GM12878 (cell line): ENCODE data around the gene UQCR10. TPM values are rescaled to one million over a fixed set of nuclear protein-coding genes. Genes with fewer than 3 reads are reported as not detected.

ENCODE experiments used
- ATF3 ChIP-seq: IDR thresholded peaks from 2 replicates; pipeline ENCODE4 v1.6.1; 2011; ENCODE audit warnings: low read depth, mild to moderate bottlenecking, low read length, moderate library complexity, borderline replicate concordance; ENCODE audit errors: extremely low read depth
- BACH1 ChIP-seq: fragments of 450-650 bp; IDR thresholded peaks from 2 replicates; pipeline ENCODE4 v1.6.1; 2017; ENCODE audit warnings: mild to moderate bottlenecking, borderline replicate concordance
- BRCA1 ChIP-seq: IDR thresholded peaks from 2 replicates; pipeline ENCODE4 v1.6.1; 2011; ENCODE audit warnings: low read depth, low read length, improper control_type of control experiment
- CBX5 ChIP-seq: sonication (generic); IDR thresholded peaks from 2 replicates; pipeline ENCODE4 v1.6.1; 2016; ENCODE audit warnings: low read depth, moderate library complexity, mild to moderate bottlenecking, inconsistent platforms
- CUX1 ChIP-seq: IDR thresholded peaks from 2 replicates; pipeline ENCODE4 v1.6.1; 2012; ENCODE audit warnings: improper control_type of control experiment, low read depth, low read length; ENCODE audit not compliant: insufficient replicate concordance
- DPF2 ChIP-seq: fragments of 450-650 bp; IDR thresholded peaks from 2 replicates; pipeline ENCODE4 v1.6.1; 2017; ENCODE audit warnings: mild to moderate bottlenecking
- IKZF2 ChIP-seq, 2 experiments: fragments of 450-650 bp; IDR thresholded peaks; 2 replicates each; pipeline ENCODE4 v1.6.1; 2017; ENCODE audit warnings: mild to moderate bottlenecking in 2 of 2, moderate library complexity in 2 of 2
- LARP7 ChIP-seq: fragments of 450-650 bp; IDR thresholded peaks from 2 replicates; pipeline ENCODE4 v1.6.1; 2017; ENCODE audit warnings: mild to moderate bottlenecking
- NFIC ChIP-seq: IDR thresholded peaks from 2 replicates; pipeline ENCODE4 v1.6.1; 2012; ENCODE audit warnings: low read depth, mild to moderate bottlenecking, inconsistent platforms, low read length, moderate library complexity
- TARDBP ChIP-seq: IDR thresholded peaks from 2 replicates; pipeline ENCODE4 v1.6.1; 2016; ENCODE audit warnings: borderline replicate concordance
- ZNF24 ChIP-seq: fragments of 450-650 bp; IDR thresholded peaks from 2 replicates; pipeline ENCODE4 v1.6.1; 2017; ENCODE audit warnings: antibody characterized with exemption, mild to moderate bottlenecking
- ZNF274 ChIP-seq: IDR thresholded peaks from one replicate; pipeline ENCODE4 v1.8.0; 2011; ENCODE audit not compliant: insufficient read length, insufficient read depth
- ZNF592 ChIP-seq: fragments of 450-650 bp; IDR thresholded peaks from 2 replicates; pipeline ENCODE4 v1.6.1; 2017; ENCODE audit warnings: mild to moderate bottlenecking, moderate library complexity
- polyA plus RNA-seq, 11 experiments: library from polyadenylated mRNA; depleted of rRNA in 4 of 11; unstranded in 6 of 11; stranded (reverse) in 5 of 11; fragments of >200 nt; fragmentation: Nextera tagmentation in 4 of 11; fragmentation: Illumina TruSeq in 1 of 11; extraction: Ambion mirVana in 4 of 11; extraction: Trizol in 1 of 11; gene quantifications; 1 replicate in 1 of 11; 2 replicates in 10 of 11; pipeline versions ENCODE4 v1.2.1 to v1.2.3, GENCODE V29; 2011 to 2016; ENCODE audit warnings: inconsistent platforms in 2 of 11, missing spikeins in 2 of 11, low read depth in 1 of 11
- total RNA-seq, 4 experiments: library from RNA; depleted of rRNA in 3 of 4; stranded (reverse); fragments of >200 nt in 3 of 4; fragmentation: Illumina TruSeq in 1 of 4; extraction: Trizol in 1 of 4; gene quantifications; 2 replicates each; pipeline versions ENCODE4 v1.2.1 to v1.2.3, GENCODE V29; 2013 to 2021
- TF ChIP-seq, protein P1 (sequence below): fragments of 150-350 bp; IDR thresholded peaks from 2 replicates; pipeline ENCODE4 v1.6.1; 2016; ENCODE audit warnings: low read depth, low read length
- TF ChIP-seq, protein P2 (sequence below), 3 experiments: IDR thresholded peaks in 2 of 3; conservative IDR thresholded peaks in 1 of 3; 2 replicates each; pipeline ENCODE4 v1.5.1; 2011; ENCODE audit warnings: low read depth in 3 of 3, low read length in 3 of 3, mild to moderate bottlenecking in 3 of 3, control low read depth in 2 of 3, moderate library complexity in 2 of 3, inconsistent platforms in 1 of 3, mixed read lengths in 1 of 3; ENCODE audit not compliant: control insufficient read depth in 2 of 3, insufficient read depth in 1 of 3; ENCODE audit errors: extremely low read depth in 1 of 3

Gene UQCR10
- total and polyA plus RNA-seq, 10 of the 15 experiments (the other 5 are each of a cell fraction or from before 2014, with no cell fraction given) = 144 to 1,021 (median 214) TPM

DNA sequence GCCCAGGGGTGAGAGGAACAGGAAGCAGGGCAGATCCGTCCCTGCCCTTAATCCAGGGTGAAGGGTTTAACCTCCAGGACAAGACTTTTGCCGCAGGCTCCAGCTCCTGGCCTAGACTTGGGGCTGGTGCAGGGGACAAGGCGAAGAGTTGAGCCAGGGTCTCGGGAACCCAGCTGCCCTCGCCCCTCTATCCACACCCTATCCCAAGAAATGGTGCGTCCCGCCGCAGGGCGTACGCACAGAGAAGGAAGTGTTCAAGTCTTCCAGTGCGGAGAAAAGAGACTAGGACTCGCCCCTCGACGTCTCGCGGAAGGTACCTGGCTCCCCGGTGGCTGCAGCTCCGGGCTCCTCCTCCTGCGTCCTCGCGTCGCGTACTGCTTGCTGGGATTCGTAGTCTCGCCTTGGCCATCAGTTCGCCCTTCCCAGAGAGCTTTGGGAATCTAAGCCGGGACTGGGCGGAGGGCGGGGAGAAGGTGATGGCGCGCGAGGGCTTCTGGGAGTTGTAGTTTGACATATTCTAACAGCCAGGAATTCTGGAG is 468 bp upstream of the UQCR10 start, which contains the start of gene ZMAT5 (continued):
- TF ChIP-seq LARP7 (peak; percentile 63; the same call in 1 of the 2 replicates), ZNF24 (no peak), TARDBP (peak; percentile 74), ZNF592 (no peak), BACH1 (no peak), ATF3 (no peak), ZNF274 (no peak), NFIC (no peak), CBX5 (no peak), IKZF2 (IDR thresholded peaks at IDR 0.05) (peak; percentile 61 to 79), BRCA1 (0 out of 2 replicates have a peak, but pooled peaks have one; percentile 9), CUX1 (no peak), DPF2 (peak; percentile 9; the same call in 1 of the 2 replicates)
- TF ChIP-seq, protein P1, sequence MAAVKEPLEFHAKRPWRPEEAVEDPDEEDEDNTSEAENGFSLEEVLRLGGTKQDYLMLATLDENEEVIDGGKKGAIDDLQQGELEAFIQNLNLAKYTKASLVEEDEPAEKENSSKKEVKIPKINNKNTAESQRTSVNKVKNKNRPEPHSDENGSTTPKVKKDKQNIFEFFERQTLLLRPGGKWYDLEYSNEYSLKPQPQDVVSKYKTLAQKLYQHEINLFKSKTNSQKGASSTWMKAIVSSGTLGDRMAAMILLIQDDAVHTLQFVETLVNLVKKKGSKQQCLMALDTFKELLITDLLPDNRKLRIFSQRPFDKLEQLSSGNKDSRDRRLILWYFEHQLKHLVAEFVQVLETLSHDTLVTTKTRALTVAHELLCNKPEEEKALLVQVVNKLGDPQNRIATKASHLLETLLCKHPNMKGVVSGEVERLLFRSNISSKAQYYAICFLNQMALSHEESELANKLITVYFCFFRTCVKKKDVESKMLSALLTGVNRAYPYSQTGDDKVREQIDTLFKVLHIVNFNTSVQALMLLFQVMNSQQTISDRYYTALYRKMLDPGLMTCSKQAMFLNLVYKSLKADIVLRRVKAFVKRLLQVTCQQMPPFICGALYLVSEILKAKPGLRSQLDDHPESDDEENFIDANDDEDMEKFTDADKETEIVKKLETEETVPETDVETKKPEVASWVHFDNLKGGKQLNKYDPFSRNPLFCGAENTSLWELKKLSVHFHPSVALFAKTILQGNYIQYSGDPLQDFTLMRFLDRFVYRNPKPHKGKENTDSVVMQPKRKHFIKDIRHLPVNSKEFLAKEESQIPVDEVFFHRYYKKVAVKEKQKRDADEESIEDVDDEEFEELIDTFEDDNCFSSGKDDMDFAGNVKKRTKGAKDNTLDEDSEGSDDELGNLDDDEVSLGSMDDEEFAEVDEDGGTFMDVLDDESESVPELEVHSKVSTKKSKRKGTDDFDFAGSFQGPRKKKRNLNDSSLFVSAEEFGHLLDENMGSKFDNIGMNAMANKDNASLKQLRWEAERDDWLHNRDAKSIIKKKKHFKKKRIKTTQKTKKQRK = no peak
- TF ChIP-seq, protein P2, sequence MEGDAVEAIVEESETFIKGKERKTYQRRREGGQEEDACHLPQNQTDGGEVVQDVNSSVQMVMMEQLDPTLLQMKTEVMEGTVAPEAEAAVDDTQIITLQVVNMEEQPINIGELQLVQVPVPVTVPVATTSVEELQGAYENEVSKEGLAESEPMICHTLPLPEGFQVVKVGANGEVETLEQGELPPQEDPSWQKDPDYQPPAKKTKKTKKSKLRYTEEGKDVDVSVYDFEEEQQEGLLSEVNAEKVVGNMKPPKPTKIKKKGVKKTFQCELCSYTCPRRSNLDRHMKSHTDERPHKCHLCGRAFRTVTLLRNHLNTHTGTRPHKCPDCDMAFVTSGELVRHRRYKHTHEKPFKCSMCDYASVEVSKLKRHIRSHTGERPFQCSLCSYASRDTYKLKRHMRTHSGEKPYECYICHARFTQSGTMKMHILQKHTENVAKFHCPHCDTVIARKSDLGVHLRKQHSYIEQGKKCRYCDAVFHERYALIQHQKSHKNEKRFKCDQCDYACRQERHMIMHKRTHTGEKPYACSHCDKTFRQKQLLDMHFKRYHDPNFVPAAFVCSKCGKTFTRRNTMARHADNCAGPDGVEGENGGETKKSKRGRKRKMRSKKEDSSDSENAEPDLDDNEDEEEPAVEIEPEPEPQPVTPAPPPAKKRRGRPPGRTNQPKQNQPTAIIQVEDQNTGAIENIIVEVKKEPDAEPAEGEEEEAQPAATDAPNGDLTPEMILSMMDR (IDR thresholded peaks at IDR 0.05 in 2 of 3, conservative IDR thresholded peaks at IDR 0.05 in 1 of 3; ENCODE audit: control insufficient read depth in 2 of 3, extremely low read depth in 1 of 3, insufficient read depth in 1 of 3, low read depth in 3 of 3, low read length in 3 of 3) = no peak
